VCaP (cell line): ENCODE data around the gene CD63.

ENCODE experiments used
- H3K27ac ChIP-seq: fragments of 450-650 bp; 2 replicates; pipeline ENCODE4 v1.5.1; 2017
- TF ChIP-seq, protein P1 (sequence below): fragments of 450-650 bp; conservative IDR thresholded peaks from 2 replicates; pipeline ENCODE4 v1.5.1; 2017; ENCODE audit warnings: mild to moderate bottlenecking, moderate library complexity

The CD63 gene

DNA sequence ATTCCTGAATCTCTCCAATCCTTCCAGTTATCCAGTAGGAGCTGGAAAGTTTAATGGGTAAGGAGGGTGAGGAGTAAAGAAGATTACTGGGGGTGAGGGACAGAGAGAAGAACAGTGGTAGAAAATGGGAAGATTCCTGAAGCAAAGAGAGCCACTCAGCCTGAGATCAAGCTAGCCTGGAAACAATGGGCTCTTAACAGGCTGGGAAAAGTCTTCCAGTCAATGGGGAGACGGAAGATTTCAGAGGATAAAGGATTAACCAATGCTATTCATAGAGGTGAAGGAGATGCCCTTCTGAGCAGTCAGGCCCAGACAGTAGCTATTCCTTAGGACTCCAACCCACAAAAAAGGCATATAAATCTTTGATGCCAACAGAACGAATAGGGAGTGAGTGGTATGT, 28.9 kb upstream of the CD63 start:
- TF ChIP-seq, protein P1, sequence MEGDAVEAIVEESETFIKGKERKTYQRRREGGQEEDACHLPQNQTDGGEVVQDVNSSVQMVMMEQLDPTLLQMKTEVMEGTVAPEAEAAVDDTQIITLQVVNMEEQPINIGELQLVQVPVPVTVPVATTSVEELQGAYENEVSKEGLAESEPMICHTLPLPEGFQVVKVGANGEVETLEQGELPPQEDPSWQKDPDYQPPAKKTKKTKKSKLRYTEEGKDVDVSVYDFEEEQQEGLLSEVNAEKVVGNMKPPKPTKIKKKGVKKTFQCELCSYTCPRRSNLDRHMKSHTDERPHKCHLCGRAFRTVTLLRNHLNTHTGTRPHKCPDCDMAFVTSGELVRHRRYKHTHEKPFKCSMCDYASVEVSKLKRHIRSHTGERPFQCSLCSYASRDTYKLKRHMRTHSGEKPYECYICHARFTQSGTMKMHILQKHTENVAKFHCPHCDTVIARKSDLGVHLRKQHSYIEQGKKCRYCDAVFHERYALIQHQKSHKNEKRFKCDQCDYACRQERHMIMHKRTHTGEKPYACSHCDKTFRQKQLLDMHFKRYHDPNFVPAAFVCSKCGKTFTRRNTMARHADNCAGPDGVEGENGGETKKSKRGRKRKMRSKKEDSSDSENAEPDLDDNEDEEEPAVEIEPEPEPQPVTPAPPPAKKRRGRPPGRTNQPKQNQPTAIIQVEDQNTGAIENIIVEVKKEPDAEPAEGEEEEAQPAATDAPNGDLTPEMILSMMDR, result no peak
- peak overlapping the region; percentile 78 for H3K27ac ChIP-seq

GRCh38 chr12:55755246-55755645, 26.4 kb upstream of the CD63 start:
- 0 out of 2 replicates have a peak overlapping the region, but pooled peaks have one; percentile 1 for H3K27ac ChIP-seq
- TF ChIP-seq, protein P1, result no peak

DNA sequence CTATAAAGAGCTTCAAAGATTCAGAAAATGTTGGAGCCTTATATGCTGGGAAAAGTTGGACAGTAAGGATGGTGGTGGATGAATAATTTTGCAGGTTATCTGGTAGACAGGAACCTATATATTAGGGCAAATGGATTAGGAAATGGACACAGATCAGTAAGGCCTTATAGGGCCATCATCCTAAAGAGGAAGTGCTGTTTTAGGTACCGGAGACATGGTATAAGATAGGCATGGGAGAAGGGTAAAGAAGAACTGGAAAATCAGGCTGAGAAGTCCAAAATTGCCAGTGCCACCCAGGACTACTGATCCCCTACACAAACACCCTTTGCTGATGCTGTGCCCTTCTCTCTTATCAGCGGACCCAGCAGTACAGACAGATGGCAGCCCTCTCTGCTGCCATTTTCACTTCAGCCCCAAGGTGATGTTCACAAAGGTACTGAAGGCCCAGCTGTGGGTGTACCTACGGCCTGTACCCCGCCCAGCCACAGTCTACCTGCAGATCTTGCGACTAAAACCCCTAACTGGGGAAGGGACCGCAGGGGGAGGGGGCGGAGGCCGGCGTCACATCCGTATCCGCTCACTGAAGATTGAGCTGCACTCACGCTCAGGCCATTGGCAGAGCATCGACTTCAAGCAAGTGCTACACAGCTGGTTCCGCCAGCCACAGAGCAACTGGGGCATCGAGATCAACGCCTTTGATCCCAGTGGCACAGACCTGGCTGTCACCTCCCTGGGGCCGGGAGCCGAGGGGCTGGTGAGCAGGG, 19.6 kb upstream of the CD63 start:
- H3K27ac ChIP-seq, result no peak overlapping the region
- TF ChIP-seq, protein P1, result no peak

DNA sequence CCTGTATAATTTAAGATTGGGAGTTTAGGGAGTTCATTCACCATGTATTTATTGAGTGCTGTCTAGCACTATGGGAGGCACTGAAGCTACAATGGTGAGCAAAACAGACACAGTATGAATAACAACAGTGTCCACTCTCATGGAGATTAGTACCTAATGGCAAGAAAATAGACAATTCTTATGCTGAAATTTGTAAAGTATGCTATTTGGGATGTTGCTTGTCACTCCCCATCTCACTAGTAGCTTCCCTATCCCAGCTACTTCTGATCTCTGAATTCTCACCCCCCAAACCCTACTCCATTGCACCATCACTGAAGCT, 18.1 kb upstream of the CD63 start:
- TF ChIP-seq, protein P1, result no peak
- H3K27ac ChIP-seq, result no peak overlapping the region

DNA sequence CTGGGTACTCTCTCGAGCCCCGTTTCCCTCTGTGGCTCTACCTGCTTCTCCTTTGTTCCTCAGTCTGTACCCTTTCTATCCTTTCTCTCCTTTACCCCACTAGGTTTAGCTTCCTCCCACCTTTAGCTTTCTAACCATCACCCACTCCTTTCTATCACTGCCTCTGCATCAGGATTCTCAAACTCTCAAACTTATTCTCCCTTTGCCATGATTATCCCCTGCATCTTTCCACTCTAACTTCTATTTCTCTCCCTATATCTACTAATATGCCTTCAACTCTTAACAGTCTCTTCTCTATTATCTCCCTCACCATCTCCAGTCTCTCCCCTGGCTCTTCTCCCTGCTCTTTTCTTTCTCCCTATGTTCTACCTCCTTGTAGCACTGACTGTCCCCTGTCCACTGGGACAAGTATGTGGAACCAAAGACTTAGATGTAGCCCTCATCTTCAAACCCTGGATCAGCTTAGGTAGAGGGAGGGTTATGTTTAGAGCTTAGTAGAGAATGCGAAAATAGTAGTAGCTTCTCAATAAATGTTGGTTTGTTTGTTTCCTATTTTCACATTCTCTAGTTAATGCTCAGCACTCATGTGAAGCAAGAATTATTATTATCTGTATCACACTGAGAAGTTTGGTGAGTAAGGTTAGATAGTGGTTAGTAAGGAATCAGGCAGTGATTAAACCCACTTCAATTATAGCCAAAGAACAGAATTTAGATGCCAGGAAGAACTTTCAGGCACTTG, 17.5 kb upstream of the CD63 start:
- TF ChIP-seq, protein P1, result no peak
- peak overlapping the region; percentile 84; the same call in 1 of the 2 replicates for H3K27ac ChIP-seq

GRCh38 chr12:55745361-55746173, 16.8 kb upstream of the CD63 start:
- TF ChIP-seq, protein P1, result no peak
- peak overlapping the region; percentile 84; the same call in 1 of the 2 replicates for H3K27ac ChIP-seq
